WTC11 (cell line): ENCODE measurements around the gene SEMA4A.

Source experiments
- CREB1 ChIP-seq: sonication (generic); formaldehyde crosslinking; IDR thresholded peaks from 2 replicates; pipeline ENCODE4 v1.8.0; 2023; ENCODE audit warnings: mild to moderate bottlenecking, missing genetic modification reagents
- EMX1 ChIP-seq: fragments of 250-450 bp; sonication (Bioruptor Pico); IDR thresholded peaks from 2 replicates; pipeline ENCODE4 v1.8.0; 2021; ENCODE audit warnings: mild to moderate bottlenecking
- FOXJ3 ChIP-seq: sonication (generic); formaldehyde crosslinking; IDR thresholded peaks from 2 replicates; pipeline ENCODE4 v1.9.0; 2021; ENCODE audit warnings: missing genetic modification reagents, mild to moderate bottlenecking, borderline replicate concordance
- OVOL2 ChIP-seq: fragments of 250-450 bp; sonication (Bioruptor Pico); IDR thresholded peaks from 2 replicates; pipeline ENCODE4 v1.9.0; 2021; ENCODE audit warnings: mild to moderate bottlenecking, borderline replicate concordance
- TEAD1 ChIP-seq: sonication (generic); formaldehyde crosslinking; IDR thresholded peaks from 2 replicates; pipeline ENCODE4 v1.8.0; 2022; ENCODE audit warnings: mild to moderate bottlenecking, missing genetic modification reagents
- TF ChIP-seq, protein P1 (sequence below): fragments of 200-600 bp; IDR thresholded peaks from 2 replicates; pipeline ENCODE4 v1.8.0; 2022; ENCODE audit warnings: antibody characterized with exemption

DNA sequence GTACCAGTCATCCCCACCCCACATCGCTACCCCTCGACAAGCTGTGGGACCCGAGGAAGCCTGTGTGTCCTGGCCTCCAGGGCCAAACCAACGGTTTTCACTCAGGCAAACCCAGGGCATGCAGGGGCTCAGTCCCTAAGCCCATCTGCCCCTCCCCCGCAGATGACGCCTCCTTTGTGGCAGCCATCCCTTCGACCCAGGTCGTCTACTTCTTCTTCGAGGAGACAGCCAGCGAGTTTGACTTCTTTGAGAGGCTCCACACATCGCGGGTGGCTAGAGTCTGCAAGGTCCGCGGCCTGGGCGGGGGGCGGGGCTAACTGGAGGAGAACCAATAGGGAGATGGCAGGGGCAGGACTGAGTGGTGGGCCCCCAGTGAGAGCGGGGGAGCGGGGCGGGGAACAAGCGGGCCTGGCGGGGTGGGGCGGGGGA lies 7.4 kb downstream of the SEMA4A start:
- TF ChIP-seq FOXJ3 (CRISPR knock-in tag) (no peak), CREB1 (no peak), EMX1 (CRISPR knock-in tag) (no peak), OVOL2 (no peak), TEAD1 (CRISPR knock-in tag) (no peak)
- TF ChIP-seq, protein P1, sequence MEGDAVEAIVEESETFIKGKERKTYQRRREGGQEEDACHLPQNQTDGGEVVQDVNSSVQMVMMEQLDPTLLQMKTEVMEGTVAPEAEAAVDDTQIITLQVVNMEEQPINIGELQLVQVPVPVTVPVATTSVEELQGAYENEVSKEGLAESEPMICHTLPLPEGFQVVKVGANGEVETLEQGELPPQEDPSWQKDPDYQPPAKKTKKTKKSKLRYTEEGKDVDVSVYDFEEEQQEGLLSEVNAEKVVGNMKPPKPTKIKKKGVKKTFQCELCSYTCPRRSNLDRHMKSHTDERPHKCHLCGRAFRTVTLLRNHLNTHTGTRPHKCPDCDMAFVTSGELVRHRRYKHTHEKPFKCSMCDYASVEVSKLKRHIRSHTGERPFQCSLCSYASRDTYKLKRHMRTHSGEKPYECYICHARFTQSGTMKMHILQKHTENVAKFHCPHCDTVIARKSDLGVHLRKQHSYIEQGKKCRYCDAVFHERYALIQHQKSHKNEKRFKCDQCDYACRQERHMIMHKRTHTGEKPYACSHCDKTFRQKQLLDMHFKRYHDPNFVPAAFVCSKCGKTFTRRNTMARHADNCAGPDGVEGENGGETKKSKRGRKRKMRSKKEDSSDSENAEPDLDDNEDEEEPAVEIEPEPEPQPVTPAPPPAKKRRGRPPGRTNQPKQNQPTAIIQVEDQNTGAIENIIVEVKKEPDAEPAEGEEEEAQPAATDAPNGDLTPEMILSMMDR: no peak
